Endothelial cell (in vitro differentiated cells): ENCODE measurements around the gene NRDC. TPM values are rescaled to one million over a fixed set of nuclear protein-coding genes. Genes with fewer than 3 reads are reported as not detected.

Experiments used
- DNase-seq: peaks from one replicate; pipeline ENCODE4 v3.0.0; 2021; ENCODE audit warnings: low spot score
- H3K27ac Mint-ChIP-seq: one replicate; pipeline ENCODE4 v1.8.0; 2021; ENCODE audit warnings: mixed read lengths, inconsistent platforms; ENCODE audit not compliant: unreplicated experiment
- H3K27me3 Mint-ChIP-seq: one replicate; pipeline ENCODE4 v1.8.0; 2021; ENCODE audit warnings: mild to moderate bottlenecking, moderate library complexity, mixed read lengths, inconsistent platforms; ENCODE audit not compliant: unreplicated experiment
- H3K36me3 Mint-ChIP-seq: one replicate; pipeline ENCODE4 v1.8.0; 2021; ENCODE audit warnings: mild to moderate bottlenecking, low read depth, mixed read lengths, inconsistent platforms; ENCODE audit not compliant: unreplicated experiment
- H3K4me1 Mint-ChIP-seq: one replicate; pipeline ENCODE4 v1.8.0; 2021; ENCODE audit warnings: mild to moderate bottlenecking, mixed read lengths, inconsistent platforms; ENCODE audit not compliant: unreplicated experiment
- H3K4me3 Mint-ChIP-seq: one replicate; pipeline ENCODE4 v1.8.0; 2021; ENCODE audit warnings: mild to moderate bottlenecking, mixed read lengths, inconsistent platforms; ENCODE audit not compliant: unreplicated experiment
- H3K9me3 Mint-ChIP-seq: one replicate; pipeline ENCODE4 v1.8.0; 2021; ENCODE audit warnings: mixed read lengths, inconsistent platforms; ENCODE audit not compliant: unreplicated experiment
- CTCF ChIP-seq: fragments of 200-600 bp; sonication (generic); IDR thresholded peaks from one replicate; pipeline ENCODE4 v1.5.0; 2021; ENCODE audit warnings: antibody characterized with exemption; ENCODE audit not compliant: unreplicated experiment
- total RNA-seq: library from RNA; stranded (reverse); fragmentation: NEBNext Ultra II Directional; extraction: Animal tissue kit (Norgen Biotek cat#: 25700); gene quantifications from one replicate; pipeline ENCODE4 v1.2.1, GENCODE V29; 2021; ENCODE audit not compliant: unreplicated experiment

NRDC gene
- total RNA-seq, 1 donor from 2014 or later: 135 TPM

DNA sequence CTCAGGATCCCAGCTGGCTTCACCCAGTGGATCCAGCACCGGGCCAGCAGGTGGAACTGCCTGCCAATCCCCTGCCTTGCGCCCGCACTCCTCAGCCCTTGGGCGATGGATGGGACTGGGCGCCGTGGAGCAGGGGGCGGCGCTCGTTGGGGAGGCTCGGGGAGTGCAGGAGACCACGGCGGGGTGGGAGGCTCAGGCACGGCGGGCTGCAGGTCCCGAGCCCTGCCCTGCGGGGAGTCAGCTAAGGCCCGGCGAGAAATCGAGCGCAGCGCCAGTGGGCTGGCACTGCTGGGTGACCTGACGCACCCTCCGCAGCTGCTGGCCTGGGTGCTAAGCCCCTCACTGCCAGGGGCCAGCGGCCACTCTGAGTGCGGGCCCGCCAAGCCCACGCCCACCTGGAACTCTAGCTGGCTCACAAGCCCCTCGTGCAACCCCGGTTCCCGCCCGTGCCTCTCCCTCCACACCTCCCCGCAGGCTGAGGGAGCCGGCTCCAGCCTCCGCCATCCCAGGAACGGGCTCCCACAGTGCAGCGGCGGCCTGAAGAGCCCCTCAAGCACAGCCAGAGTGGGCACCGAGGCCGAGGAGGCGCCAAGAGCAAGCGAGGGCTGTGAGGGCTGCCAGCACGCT is 31.1 kb downstream of the NRDC start:
- TF ChIP-seq CTCF: no peak
- Mint-ChIP-seq H3K27ac (no peak overlapping the region), H3K9me3 (no peaks in the 10 kb centered on the region), H3K27me3 (no peaks in the 10 kb centered on the region), H3K4me3 (no peak overlapping the region), H3K4me1 (peaks cover 16% of the 10 kb centered on the region), H3K36me3 (peaks cover 23% of the 10 kb centered on the region)
- no peak for DNase-seq

DNA sequence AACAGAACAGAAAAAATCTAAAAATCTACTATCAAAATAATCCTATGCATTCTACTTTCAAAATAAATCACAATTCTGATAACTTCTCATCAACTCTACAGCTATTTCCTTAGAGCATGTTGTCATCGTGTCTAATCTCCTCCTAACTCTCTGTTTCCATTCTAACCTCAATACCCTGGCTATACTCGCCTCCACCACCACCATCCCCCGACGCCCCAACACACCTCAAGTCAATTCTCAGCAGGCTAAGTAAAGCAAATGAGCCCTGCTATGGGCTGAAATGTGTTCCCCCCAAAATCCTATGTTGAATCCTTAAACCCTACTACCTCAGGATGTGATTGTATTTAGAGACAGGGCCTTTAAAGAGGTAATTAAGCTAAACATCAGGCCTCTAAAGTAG is 34.6 kb downstream of the NRDC start:
- no peaks in the 10 kb centered on the region for H3K27me3 Mint-ChIP-seq
- no peak overlapping the region for H3K27ac Mint-ChIP-seq
- TF ChIP-seq CTCF: no peak
- H3K36me3 Mint-ChIP-seq: peaks cover 23% of the 10 kb centered on the region
- H3K9me3 Mint-ChIP-seq: no peaks in the 10 kb centered on the region
- H3K4me1 Mint-ChIP-seq: no peaks in the 10 kb centered on the region
- H3K4me3 Mint-ChIP-seq: no peak overlapping the region
- no peak for DNase-seq

DNA sequence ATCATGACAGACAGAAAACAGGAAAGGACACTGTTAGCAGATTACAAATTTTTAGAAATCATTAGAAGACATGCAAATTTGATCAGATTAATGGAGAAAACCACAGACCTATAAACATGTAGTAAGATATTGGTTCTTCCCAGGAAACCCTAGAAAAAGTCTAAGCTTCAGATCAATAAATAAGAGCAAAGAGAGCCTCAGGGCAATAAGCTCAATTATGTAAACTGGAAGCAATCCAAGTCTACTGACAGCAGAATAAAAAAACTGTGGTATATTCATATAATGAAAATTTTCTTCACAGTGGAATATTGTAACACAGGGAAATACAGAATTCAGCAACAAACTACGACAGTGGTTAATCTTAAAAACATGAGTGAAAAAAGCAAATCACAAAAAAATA is 36.3 kb downstream of the NRDC start:
- no peak for DNase-seq
- Mint-ChIP-seq H3K27ac (no peak overlapping the region), H3K27me3 (no peaks in the 10 kb centered on the region), H3K4me3 (no peak overlapping the region), H3K36me3 (peaks cover 19% of the 10 kb centered on the region), H3K4me1 (no peaks in the 10 kb centered on the region), H3K9me3 (no peaks in the 10 kb centered on the region)
- TF ChIP-seq CTCF: no peak

DNA sequence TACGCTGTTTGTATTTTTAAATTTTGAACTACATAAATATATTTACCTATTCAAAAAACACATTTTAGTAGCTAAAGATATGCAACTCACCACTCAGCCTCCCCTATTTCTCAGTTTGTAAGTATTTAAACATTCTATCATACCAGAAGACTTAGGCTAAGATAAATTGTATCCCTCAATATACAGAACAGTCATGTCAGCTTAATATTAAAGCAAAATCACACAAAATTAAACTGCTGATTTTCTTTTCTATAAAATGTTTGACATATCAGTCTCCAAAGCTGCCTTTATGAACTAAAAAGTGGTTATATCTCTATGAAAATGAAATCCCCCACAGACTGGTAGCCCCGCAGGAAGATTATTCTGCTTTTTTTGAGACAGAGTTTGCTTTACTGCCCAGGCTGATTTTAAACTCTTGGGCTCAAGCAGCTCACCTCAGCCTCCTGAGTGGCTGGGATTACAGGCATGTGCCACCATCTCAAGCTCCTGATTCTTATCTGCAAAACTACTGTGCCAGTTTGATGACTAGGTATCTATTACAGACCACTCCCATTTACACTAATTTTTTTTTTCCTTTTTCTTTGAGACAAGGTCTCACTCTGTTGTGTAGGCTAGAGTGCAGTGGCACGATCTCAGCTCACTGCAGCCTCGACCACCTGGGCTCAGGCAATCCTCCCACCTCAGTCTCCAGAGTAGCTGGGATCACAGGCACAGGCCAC is 37.6 kb downstream of the NRDC start:
- no peak for DNase-seq
- Mint-ChIP-seq H3K4me1 (no peaks in the 10 kb centered on the region), H3K9me3 (no peaks in the 10 kb centered on the region), H3K27ac (no peak overlapping the region), H3K36me3 (peaks cover 14% of the 10 kb centered on the region), H3K4me3 (no peak overlapping the region), H3K27me3 (no peaks in the 10 kb centered on the region)
- TF ChIP-seq CTCF: no peak

DNA sequence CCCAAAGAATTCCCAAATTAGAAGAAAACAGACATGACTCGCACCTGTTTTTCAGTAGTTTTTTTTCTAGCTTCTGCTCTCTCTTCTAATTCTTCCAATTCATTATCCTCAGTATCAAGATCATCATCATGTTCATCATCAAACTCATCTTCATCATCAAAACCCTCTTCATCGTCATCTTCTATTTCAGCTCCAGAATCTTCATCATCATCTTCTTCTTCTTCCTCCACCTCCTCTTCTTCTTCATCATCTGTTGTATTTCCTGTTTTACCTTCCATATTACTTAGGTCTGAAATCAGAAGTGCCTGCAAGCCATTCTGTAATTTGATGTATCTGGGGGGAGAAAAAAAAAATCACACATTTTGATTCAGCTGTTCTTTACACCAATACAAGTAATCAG is 38.3 kb downstream of the NRDC start:
- Mint-ChIP-seq H3K4me3 (no peak overlapping the region), H3K27me3 (no peaks in the 10 kb centered on the region), H3K9me3 (no peaks in the 10 kb centered on the region), H3K27ac (no peak overlapping the region), H3K36me3 (peaks cover 13% of the 10 kb centered on the region), H3K4me1 (no peaks in the 10 kb centered on the region)
- DNase-seq: no peak
- no peak for TF ChIP-seq CTCF
